HG02642 (cell line): ENCODE data around the gene CLASP1.
"Not testable (repeated sequence)": the region's sequence is repeated elsewhere in the genome, so short reads cannot be mapped to it uniquely, and the experiment has no call there.

Source experiments
- ATAC-seq: cut with Tn5 transposase; IDR thresholded peaks from one replicate; pipeline ENCODE4 v1.9.1; 2021; ENCODE audit warnings: mild to moderate bottlenecking; ENCODE audit not compliant: unreplicated experiment, poor library complexity

CLASP1 gene

DNA sequence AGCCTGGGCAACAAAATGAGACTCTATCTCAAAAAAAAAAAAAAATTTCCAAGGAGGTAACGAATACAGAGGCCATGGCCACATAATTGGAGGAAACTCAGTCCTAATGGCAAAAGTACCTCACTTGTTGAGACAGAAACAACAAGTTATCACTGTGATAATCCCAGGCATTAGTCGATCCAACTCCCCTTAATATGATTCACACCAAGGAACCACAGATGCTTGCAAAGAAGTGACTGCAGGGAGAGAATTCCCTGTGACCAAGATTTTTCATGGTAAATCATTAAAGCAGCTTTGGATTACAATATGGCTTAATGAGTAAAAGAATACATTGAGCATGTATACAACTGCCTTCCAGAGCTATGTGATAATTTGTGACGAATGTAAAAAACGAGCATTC, 199.0 kb downstream of the CLASP1 start:
- ATAC-seq = no peak

DNA sequence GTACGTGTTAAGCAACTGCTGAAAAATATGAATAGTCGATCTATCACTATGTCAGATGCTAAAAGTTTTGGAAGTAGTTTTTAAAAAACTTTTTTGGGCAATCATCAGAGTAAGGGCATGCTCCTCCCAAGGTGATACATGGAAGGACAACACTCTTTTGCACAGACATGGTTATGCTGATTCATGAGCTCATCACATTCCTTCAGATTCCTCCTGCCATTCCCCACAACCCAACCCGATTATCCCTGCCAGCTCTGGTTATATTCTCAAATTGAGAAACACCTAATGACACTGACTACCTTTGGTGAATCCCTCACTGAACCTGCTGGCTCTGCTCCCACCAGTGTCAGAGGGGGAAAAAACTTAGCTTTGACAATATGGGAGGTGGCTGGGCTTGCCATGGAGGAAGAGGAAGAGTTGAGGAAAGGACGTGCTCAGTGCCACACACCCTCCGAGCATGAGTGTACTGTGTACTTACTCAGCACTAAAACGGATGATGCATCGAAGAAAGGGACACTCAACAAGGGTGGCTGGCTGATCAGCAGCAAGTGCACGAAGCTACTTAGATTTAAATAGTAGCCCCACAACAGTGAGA, 202.5 kb downstream of the CLASP1 start:
- no peak for ATAC-seq

- no peak for ATAC-seq
These were observed 206.4 kb downstream of the CLASP1 start for GRCh38 chr2:121442889-121443288.

GRCh38 chr2:121438290-121438689, 211.0 kb downstream of the CLASP1 start:
- not testable (repeated sequence) for ATAC-seq

DNA sequence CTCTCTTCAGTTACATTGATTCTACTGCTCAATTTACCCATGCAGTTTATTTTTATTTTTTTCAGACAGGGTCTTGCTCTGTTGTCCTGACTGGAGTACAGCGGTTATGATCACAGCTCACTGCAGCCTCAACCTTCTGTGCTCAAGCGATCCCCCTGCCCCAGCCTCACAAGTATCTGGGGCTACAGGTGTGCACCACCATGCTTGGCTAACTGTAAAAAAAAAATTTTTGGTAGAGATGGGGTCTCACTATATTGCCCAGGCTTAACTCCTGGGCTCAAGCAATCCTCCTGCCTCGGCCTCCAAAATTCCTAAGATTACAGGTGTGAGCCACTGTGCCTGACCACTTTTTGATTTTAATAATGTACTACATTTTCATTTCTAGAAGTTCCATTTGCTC, 212.3 kb downstream of the CLASP1 start:
- ATAC-seq = no peak

- ATAC-seq = no peak
These were observed 213.5 kb downstream of the CLASP1 start for GRCh38 chr2:121435790-121436189.

DNA sequence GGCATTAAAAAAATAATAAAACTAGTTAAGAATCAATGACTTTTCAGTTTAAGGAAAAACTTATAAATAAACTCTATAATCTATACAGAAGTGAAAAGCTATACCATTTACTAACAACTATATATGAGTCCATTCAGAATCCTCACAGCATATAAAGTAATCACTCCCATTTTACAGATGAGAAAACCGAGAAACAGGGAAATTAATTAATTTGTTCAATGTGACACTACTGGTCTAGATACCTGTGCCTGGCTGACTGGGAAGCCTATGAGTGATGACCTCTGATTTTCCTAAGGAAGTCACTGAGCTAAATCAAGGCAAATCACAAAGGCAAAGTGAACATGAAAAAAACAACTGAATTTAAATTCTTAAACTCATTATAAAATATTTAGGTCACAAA, 218.0 kb downstream of the CLASP1 start:
- ATAC-seq = no peak

GRCh38 chr2:121429927-121430520, 219.2 kb downstream of the CLASP1 start:
- no peak for ATAC-seq

- no peak for ATAC-seq
These were observed 220.0 kb downstream of the CLASP1 start for GRCh38 chr2:121429119-121429903.

GRCh38 chr2:121427187-121427689, 222.0 kb downstream of the CLASP1 start:
- ATAC-seq = no peak

GRCh38 chr2:121420486-121420885, 228.8 kb downstream of the CLASP1 start:
- no peak for ATAC-seq

GRCh38 chr2:121419081-121419699, 230.1 kb downstream of the CLASP1 start:
- ATAC-seq = no peak

- no peak for ATAC-seq
These were observed 230.7 kb downstream of the CLASP1 start for GRCh38 chr2:121418494-121419058.

- no peak for ATAC-seq
These were observed 231.4 kb downstream of the CLASP1 start for GRCh38 chr2:121417826-121418225.

- no peak for ATAC-seq
These were observed 233.5 kb downstream of the CLASP1 start for GRCh38 chr2:121415727-121416126.

GRCh38 chr2:121412349-121412748, 236.9 kb downstream of the CLASP1 start:
- ATAC-seq = no peak

DNA sequence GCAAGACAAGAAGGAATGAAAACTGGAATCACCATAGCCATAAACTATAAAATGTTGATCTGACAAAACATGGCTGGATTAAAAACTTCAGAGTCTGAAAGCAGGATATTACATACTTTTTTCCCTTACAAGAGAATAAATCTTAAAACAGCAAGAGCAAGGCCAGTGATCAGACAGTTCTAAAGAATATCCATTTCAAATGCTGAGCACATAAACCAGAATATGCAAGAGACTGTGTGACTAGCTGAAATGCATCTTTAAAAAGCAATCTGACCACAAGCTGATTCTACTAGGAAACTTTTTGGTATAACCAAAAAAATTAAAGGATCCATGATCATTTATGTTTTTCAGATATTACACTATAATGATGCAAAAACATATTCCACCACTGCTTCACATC, 239.3 kb downstream of the CLASP1 start:
- no peak for ATAC-seq

- no peak for ATAC-seq
These were observed 239.9 kb downstream of the CLASP1 start for GRCh38 chr2:121409388-121409787.

GRCh38 chr2:121408641-121409040, 240.6 kb downstream of the CLASP1 start:
- no peak for ATAC-seq

- ATAC-seq = no peak
These were observed 244.0 kb downstream of the CLASP1 start for GRCh38 chr2:121405233-121405632.

- no peak for ATAC-seq
These were observed 249.1 kb downstream of the CLASP1 start for GRCh38 chr2:121400201-121400600.
